ENCODE measurements around the gene FES.

- TF ChIP-seq CTCF (IDR thresholded peaks at IDR 0.05): no peak
- no peak for TF ChIP-seq POLR2A (IDR thresholded peaks at IDR 0.05)
Measured at GRCh38 chr15:90883526-90883975, 753 bp upstream of the FES start.

Data from Peyer's patch (tissue), 4 donors.